Measurements from ENCODE around the gene FARP2.

DNA sequence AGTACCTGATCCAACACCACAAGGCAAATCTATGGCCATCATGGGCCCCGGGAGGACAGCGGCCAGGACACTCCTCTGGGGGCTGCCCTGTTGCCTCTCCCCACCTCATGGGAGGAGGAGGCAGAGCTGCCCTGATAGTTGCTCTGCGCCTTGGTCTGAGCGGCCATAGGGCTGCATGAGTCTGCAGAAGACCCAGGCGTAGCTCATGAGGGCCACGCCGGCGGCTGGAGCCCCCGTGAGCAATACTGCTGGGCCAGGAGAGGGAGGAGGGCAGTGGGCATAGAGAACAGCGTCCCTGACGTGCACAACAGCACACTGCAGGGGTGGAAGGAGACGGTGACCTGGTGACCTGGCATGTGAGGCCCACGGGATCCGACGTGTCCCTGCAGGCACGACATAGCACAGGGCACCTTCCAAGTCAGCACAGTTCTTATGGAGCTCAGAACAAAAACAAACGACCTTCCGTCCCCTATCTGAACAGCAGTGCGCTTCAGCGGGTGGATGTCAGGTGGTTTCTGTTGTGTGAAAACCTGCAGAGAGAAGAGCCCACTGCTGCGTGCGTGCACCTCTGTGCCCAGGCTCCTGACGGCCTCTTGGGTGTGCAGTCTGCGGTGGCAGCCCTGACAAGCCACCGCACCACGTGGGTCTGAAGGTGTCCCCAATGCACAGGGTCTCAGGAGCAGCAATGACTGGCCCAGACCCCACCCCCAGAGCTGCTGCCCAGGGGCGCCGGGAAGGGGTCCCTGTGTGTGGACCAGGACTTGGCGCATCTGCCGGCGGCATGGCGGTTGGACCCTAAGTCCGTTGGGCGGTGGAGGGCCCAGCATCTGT lies 139.3 kb downstream of the FARP2 start:
- no peak for TF ChIP-seq CTCF (conservative IDR thresholded peaks at IDR 0.05; ENCODE audit: low read depth in 2 of 2)
- no peak for TF ChIP-seq CREB1 (CRISPR knock-in tag; IDR thresholded peaks at IDR 0.05; ENCODE audit: low read depth)
- TF ChIP-seq EZH2 (IDR thresholded peaks at IDR 0.05; ENCODE audit: low read depth, unreplicated experiment) = no peak

Data from GM23338 (cell line).